Fibroblast of pulmonary artery (primary cell): Measurements from ENCODE around the gene HOXA11.

Experiments used
- DNase-seq: peaks from one replicate; pipeline ENCODE4 v3.0.0-alpha.2; 2010; ENCODE audit warnings: low read depth
- H3K4me3 ChIP-seq: replicated peaks from 2 replicates; pipeline ENCODE4 v1.5.1; 2011; ENCODE audit warnings: low read depth, mild to moderate bottlenecking, control low read depth, low read length, moderate library complexity
- TF ChIP-seq, protein P1 (sequence below): IDR thresholded peaks from 2 replicates; pipeline ENCODE4 v1.5.1; 2011; ENCODE audit warnings: mild to moderate bottlenecking, control low read depth, low read length, inconsistent platforms; ENCODE audit errors: missing control alignments

Gene HOXA11

DNA sequence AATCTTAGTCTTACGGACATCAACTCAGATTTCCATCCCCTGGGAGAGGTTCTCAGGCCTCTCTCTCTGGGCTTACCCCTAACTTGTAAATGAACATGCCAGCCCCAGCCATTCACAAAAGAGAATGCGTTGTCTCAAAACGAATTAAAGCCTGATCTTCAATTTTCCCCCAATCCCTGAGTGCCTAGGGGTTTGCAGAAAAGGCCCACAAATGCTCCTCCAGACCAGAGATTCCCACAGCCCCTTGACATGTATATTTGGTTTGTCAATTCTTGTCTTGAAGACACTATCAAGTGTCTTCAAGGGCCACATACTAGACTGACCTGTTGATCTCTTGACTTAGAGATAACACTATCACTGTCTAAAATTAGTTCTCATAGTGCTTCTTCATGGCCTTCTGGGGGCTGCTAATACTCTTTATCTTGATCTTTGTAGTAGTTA lies 26.8 kb upstream of the HOXA11 start:
- DNase-seq: no peak
- TF ChIP-seq, protein P1, sequence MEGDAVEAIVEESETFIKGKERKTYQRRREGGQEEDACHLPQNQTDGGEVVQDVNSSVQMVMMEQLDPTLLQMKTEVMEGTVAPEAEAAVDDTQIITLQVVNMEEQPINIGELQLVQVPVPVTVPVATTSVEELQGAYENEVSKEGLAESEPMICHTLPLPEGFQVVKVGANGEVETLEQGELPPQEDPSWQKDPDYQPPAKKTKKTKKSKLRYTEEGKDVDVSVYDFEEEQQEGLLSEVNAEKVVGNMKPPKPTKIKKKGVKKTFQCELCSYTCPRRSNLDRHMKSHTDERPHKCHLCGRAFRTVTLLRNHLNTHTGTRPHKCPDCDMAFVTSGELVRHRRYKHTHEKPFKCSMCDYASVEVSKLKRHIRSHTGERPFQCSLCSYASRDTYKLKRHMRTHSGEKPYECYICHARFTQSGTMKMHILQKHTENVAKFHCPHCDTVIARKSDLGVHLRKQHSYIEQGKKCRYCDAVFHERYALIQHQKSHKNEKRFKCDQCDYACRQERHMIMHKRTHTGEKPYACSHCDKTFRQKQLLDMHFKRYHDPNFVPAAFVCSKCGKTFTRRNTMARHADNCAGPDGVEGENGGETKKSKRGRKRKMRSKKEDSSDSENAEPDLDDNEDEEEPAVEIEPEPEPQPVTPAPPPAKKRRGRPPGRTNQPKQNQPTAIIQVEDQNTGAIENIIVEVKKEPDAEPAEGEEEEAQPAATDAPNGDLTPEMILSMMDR: no peak
- no peak overlapping the region for H3K4me3 ChIP-seq

DNA sequence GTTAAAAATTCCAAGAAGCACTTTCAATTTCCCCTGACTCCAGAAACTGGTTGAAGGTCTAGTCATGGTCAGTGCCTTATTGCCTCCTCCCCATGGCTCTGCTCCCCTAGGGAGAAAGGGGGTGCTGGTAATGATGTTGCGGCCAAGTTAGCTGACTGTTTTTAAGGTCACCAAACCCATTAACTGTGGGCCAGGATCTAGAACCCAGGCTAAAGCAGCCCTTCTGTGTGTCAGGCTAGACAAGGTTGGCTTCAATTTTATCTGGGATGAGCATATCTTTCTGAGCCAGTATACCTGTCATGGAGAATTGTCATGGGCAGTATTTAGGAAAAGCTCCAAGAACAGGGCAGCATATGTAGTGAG lies 26.0 kb upstream of the HOXA11 start:
- TF ChIP-seq, protein P1: no peak
- no peak for DNase-seq
- H3K4me3 ChIP-seq: no peak overlapping the region

DNA sequence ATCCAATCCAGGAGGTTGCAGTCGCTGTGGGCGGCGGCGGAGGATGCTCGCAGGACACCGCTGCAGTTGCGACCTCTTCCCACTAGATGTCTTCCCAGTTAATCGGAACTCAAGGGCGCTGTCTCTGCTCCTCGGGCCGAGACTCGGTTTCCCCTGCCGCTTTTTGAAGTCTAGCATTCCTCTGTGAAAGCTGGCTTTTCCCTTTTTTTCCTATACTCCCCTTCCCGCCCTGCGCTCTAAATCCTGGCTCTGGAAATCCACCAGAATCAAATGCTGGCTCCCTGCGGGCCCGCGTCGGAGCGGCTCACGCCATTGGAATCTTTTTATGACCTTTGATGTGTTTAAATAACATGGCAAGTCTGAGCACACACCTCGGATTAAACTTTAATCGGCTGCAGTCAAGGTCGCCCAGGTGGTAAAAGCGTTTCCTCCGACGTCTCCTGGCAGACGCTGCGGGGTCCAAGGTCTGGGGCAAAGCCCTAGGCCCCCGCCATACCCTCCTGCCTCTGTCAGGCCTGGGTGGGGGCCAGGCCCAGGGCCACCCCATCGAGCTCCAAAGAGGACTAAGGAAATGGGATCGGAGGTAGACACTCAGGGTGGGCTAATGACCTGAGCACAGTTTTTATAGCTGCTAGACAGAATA lies 25.5 kb upstream of the HOXA11 start:
- TF ChIP-seq, protein P1: peak; percentile 75
- peak overlapping the region; percentile 37 for H3K4me3 ChIP-seq
- DNase-seq: peak; percentile 49

DNA sequence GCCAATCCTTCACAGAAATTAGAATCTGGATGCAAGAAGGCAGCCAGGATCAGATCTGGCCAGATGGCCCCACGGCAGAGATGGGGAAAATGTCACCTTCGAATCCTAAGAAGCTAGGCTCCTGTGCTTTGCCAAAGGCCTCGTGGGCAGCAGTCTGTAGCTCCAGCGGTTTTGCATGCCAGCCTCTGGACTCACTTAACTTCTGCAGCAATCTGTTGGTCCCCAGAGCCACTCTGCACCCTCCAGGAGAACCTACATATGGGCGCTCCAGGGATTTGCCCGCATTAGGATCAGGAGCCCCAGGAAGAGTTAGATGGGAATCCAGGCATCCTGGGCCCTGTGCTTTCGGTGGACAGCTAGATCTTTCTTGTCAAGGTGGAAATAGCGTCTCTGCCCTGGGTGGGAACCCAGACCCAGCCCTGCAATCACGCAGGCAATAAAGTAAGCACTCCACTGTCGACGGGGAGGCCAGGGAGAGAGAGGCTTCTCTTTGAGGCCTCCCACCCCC lies 25.0 kb upstream of the HOXA11 start:
- no peak overlapping the region for H3K4me3 ChIP-seq
- TF ChIP-seq, protein P1: no peak
- no peak for DNase-seq

DNA sequence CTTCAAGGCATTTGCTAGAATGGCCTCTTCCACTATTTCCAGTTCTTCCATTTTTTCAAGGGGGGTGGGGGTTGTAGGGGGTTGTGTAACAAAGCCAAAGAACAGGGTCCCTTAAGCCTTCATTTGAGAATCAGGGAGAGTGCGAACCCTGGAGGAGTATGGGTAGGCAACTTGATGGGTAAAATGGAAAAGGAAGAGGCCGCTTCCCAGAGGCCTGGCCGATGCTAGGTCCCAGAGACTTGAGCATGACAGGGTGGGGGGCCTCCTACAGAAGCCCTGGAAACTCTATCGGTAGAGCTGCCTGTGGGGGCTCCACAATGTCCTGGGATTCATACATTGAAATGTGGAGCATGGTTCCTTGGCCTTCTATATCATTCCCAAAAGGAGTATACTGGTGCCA lies 24.0 kb upstream of the HOXA11 start:
- DNase-seq: no peak
- no peak overlapping the region for H3K4me3 ChIP-seq
- TF ChIP-seq, protein P1: no peak

DNA sequence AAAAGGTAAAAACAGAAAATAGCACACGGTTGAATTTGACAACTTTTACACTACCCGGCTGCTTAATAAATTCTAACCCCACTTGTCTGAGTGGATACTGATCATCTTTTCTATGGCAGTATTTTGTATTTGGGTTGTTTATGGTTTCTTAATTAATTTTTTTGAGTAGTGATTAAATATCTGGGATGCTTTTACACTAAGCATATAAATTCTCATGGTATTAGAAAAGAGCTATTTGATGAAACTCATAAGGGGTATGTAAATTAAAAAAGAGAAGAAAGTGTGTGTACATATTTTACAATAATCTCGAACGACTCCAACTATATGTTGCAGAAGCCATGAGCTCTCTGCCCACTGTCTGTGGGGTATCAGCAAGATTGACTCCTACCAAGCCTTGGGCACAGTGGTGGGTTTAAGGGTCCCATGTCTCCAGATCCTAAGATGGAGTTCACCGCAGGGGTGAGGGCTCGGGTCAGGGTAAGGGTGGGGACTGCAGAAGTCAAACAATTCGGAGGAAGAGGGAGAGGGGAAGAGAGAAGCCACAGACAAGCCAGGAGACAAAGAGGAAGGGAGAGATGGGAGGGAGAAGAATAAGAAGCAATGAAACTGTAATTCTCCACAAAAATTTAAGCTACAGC lies 22.4 kb upstream of the HOXA11 start:
- no peak for DNase-seq
- H3K4me3 ChIP-seq: no peak overlapping the region
- TF ChIP-seq, protein P1: no peak
